Activated B cell treated with CpG ODN at 0.5 μM for 24 hours (primary cell): ENCODE data around the gene MGMT. TPM values are rescaled to one million over a fixed set of nuclear protein-coding genes. Genes with fewer than 3 reads are reported as not detected.

Experiments
- ATAC-seq: fragments of 200-7000 bp; cut with Tn5 transposase; one replicate; pipeline ENCODE4 v1.10.0; 2021; ENCODE audit warnings: low read depth, mild to moderate bottlenecking, moderate library complexity
- CTCF ChIA-PET: fragments of 350-600 bp; sonication (Branson Sonifier 250); formaldehyde crosslinking; loops from one replicate; lab custom pipeline; 2021; ENCODE audit warnings: antibody characterized with exemption; lab: Charles Lee
- POLR2A ChIA-PET: fragments of 350-600 bp; sonication (Branson Sonifier 250); formaldehyde crosslinking; loops from one replicate; lab custom pipeline; 2021; ENCODE audit warnings: antibody characterized with exemption; lab: Charles Lee
- DNase-seq: peaks from one replicate; pipeline ENCODE4 v3.0.0; 2022
- H3K27ac Mint-ChIP-seq: one replicate; pipeline ENCODE4 v1.8.0; 2020; ENCODE audit warnings: mixed read lengths
- H3K27me3 Mint-ChIP-seq: one replicate; pipeline ENCODE4 v1.8.0; 2021; ENCODE audit warnings: mixed read lengths
- H3K36me3 Mint-ChIP-seq: one replicate; pipeline ENCODE4 v1.8.0; 2021; ENCODE audit warnings: low read depth, mixed read lengths
- H3K4me1 Mint-ChIP-seq: one replicate; pipeline ENCODE4 v1.8.0; 2021; ENCODE audit warnings: mixed read lengths
- H3K4me3 Mint-ChIP-seq: one replicate; pipeline ENCODE4 v1.8.0; 2020; ENCODE audit warnings: mild to moderate bottlenecking, mixed read lengths
- H3K9me3 Mint-ChIP-seq: one replicate; pipeline ENCODE4 v1.8.0; 2020; ENCODE audit warnings: mixed read lengths
- intact Hi-C: fragments of 100-400 bp; cut with micrococcal nuclease; formaldehyde crosslinking; loops from one replicate; pipeline ENCODE4 v1.15.1; 2024
- total RNA-seq: library from RNA; stranded (reverse); gene quantifications from 2 replicates; pipeline ENCODE4 v1.2.3, GENCODE V29; 2022
- TF ChIP-seq, protein P1 (sequence below): fragments of 200-600 bp; IDR thresholded peaks from one replicate; pipeline ENCODE4 v1.8.0; 2022; ENCODE audit warnings: antibody characterized with exemption, mild to moderate bottlenecking

Gene MGMT
- total RNA-seq, 1 donor from 2014 or later, result 25.8 TPM

DNA sequence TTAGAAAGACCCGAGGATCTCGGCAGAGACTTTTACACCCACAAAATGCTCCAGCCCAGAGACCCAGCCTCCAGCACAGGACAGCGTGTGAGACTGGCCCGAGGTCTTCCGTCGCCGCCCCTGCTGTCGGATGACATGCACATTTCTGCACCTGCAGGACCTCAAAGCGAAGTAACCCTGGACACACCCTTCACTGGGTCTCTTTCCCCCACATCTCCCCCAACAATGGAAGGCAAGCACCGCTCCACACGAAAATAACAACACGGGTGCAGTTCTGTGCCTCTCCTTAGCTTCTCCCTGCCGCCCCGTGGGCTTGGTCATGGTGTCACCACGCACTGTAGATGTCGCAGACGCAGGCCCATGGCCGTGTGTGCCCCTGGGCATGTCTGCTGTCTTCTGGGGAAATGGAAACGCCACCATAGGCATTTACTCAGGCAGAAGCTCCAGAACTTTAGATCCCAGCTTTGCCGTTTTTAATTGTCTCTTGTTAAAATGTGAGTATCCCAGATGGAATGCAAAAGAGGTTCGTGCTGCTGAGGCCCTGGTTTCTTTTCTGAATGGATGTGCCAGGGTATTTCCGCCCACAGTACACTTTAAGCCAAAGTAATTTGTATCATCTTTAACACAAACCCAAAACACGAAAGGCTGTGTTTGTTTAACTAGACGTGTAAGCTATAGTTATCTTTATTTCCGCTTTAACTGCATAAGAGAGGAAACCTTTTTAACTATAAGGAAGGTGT lies 237.9 kb downstream of the MGMT start:
- intact Hi-C loops, result no loop called here

DNA sequence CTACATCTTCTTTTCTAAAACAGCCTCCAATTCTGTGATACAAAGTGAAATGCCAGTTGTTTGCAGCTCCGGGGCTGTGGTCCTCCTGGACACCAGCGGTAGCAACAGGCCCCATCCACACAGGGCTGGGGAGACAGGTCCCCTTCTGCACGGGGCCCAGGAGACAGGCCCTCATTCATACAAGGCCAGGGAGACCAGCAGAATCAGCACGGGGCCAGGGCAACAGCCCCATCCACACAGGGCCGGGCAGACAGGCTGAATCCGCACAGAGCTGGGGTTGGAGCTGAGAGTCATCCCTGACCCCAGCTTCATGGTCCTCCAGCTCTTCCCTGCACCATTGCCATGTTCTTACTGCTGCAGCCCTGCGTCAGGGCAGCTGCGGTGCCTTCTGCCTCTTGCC lies 238.6 kb downstream of the MGMT start:
- Mint-ChIP-seq H3K36me3 (peaks cover 43% of the 10 kb centered on the region), H3K9me3 (no peaks in the 10 kb centered on the region), H3K4me3 (no peak overlapping the region), H3K4me1 (peaks cover 9% of the 10 kb centered on the region), H3K27me3 (no peaks in the 10 kb centered on the region), H3K27ac (no peak overlapping the region)
- no peak for ATAC-seq
- ChIA-PET POLR2A (no interaction called here), CTCF (no interaction called here)
- intact Hi-C loops, result no loop called here
- DNase-seq, result no peak
- TF ChIP-seq, protein P1, sequence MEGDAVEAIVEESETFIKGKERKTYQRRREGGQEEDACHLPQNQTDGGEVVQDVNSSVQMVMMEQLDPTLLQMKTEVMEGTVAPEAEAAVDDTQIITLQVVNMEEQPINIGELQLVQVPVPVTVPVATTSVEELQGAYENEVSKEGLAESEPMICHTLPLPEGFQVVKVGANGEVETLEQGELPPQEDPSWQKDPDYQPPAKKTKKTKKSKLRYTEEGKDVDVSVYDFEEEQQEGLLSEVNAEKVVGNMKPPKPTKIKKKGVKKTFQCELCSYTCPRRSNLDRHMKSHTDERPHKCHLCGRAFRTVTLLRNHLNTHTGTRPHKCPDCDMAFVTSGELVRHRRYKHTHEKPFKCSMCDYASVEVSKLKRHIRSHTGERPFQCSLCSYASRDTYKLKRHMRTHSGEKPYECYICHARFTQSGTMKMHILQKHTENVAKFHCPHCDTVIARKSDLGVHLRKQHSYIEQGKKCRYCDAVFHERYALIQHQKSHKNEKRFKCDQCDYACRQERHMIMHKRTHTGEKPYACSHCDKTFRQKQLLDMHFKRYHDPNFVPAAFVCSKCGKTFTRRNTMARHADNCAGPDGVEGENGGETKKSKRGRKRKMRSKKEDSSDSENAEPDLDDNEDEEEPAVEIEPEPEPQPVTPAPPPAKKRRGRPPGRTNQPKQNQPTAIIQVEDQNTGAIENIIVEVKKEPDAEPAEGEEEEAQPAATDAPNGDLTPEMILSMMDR, result no peak

More for the DNA sequence above, 237.9 kb downstream of the MGMT start:
- H3K4me1 Mint-ChIP-seq, result peaks cover 9% of the 10 kb centered on the region
- H3K9me3 Mint-ChIP-seq, result no peaks in the 10 kb centered on the region
- no peak overlapping the region for H3K27ac Mint-ChIP-seq
- peaks cover 43% of the 10 kb centered on the region for H3K36me3 Mint-ChIP-seq
- DNase-seq (no peak), ATAC-seq (no peak)
- CTCF ChIA-PET, result no interaction called here
- TF ChIP-seq, protein P1, result no peak
- POLR2A ChIA-PET, result no interaction called here
- no peak overlapping the region for H3K4me3 Mint-ChIP-seq
- no peaks in the 10 kb centered on the region for H3K27me3 Mint-ChIP-seq

GRCh38 chr10:129706081-129706480 lies 239.0 kb downstream of the MGMT start:
- Mint-ChIP-seq H3K36me3 (peaks cover 44% of the 10 kb centered on the region), H3K4me1 (peaks cover 9% of the 10 kb centered on the region), H3K9me3 (no peaks in the 10 kb centered on the region), H3K27me3 (no peaks in the 10 kb centered on the region), H3K4me3 (no peak overlapping the region), H3K27ac (no peak overlapping the region)
- intact Hi-C loops, result no loop called here
- ChIA-PET POLR2A (no interaction called here), CTCF (no interaction called here)
- TF ChIP-seq, protein P1, result no peak
- no peak for ATAC-seq
- DNase-seq, result no peak

GRCh38 chr10:129706523-129706922 lies 239.5 kb downstream of the MGMT start:
- ChIA-PET CTCF (no interaction called here), POLR2A (no interaction called here)
- Mint-ChIP-seq H3K27me3 (no peaks in the 10 kb centered on the region), H3K4me1 (peaks cover 9% of the 10 kb centered on the region), H3K4me3 (no peak overlapping the region), H3K9me3 (no peaks in the 10 kb centered on the region), H3K27ac (no peak overlapping the region), H3K36me3 (peaks cover 44% of the 10 kb centered on the region)
- DNase-seq (no peak), ATAC-seq (no peak)
- TF ChIP-seq, protein P1, result no peak
- intact Hi-C loops, result no loop called here

- Mint-ChIP-seq H3K27ac (no peak overlapping the region), H3K27me3 (no peaks in the 10 kb centered on the region), H3K4me3 (no peak overlapping the region), H3K4me1 (peaks cover 8% of the 10 kb centered on the region), H3K9me3 (no peaks in the 10 kb centered on the region), H3K36me3 (peaks cover 51% of the 10 kb centered on the region)
- POLR2A ChIA-PET, result no interaction called here
- ATAC-seq, result no peak
- intact Hi-C loops, result no loop called here
- TF ChIP-seq, protein P1, result no peak
- no peak for DNase-seq
- CTCF ChIA-PET, result no interaction called here
Observed at GRCh38 chr10:129707406-129708388, 240.7 kb downstream of the MGMT start.
